Smooth muscle cell (in vitro differentiated cells): ENCODE results near the gene YIPF5. TPM values are rescaled to one million over a fixed set of nuclear protein-coding genes. Genes with fewer than 3 reads are reported as not detected.

ENCODE experiments used
- DNase-seq: peaks from one replicate; lab custom pipeline; 2025; ENCODE audit not compliant: unreplicated experiment; lab: John Stamatoyannopoulos, UW
- H2AFZ ChIP-seq: fragments of 200-600 bp; sonication (generic); 2 replicates; pipeline ENCODE4 v1.6.0; 2016; ENCODE audit warnings: antibody characterized with exemption, low read depth, mild to moderate bottlenecking
- H3F3A ChIP-seq: fragments of 200-600 bp; sonication (generic); 2 replicates; pipeline ENCODE4 v1.6.0; 2017; ENCODE audit warnings: antibody characterized with exemption, low read depth
- H3K27ac ChIP-seq: fragments of 200-600 bp; sonication (generic); 2 replicates; pipeline ENCODE4 v1.5.1; 2016; ENCODE audit warnings: low read depth, mild to moderate bottlenecking
- H3K27me3 ChIP-seq: fragments of 200-600 bp; sonication (generic); 2 replicates; pipeline ENCODE4 v1.6.1; 2016; ENCODE audit warnings: low read depth, mild to moderate bottlenecking
- H3K36me3 ChIP-seq: fragments of 200-600 bp; sonication (generic); 2 replicates; pipeline ENCODE4 v1.5.1; 2016; ENCODE audit warnings: low read depth
- H3K4me1 ChIP-seq: fragments of 200-600 bp; sonication (generic); 2 replicates; pipeline ENCODE4 v1.5.1; 2016; ENCODE audit warnings: low read depth
- H3K4me2 ChIP-seq: fragments of 200-600 bp; sonication (generic); 2 replicates; pipeline ENCODE4 v1.6.0; 2016; ENCODE audit warnings: mild to moderate bottlenecking
- H3K4me3 ChIP-seq: fragments of 200-600 bp; sonication (generic); 2 replicates; pipeline ENCODE4 v1.5.1; 2016; ENCODE audit warnings: mild to moderate bottlenecking
- H3K79me2 ChIP-seq: fragments of 200-600 bp; sonication (generic); 2 replicates; pipeline ENCODE4 v1.6.0; 2016; ENCODE audit warnings: low read depth, mild to moderate bottlenecking
- H3K9ac ChIP-seq: fragments of 200-600 bp; sonication (generic); 2 replicates; pipeline ENCODE4 v1.6.0; 2016; ENCODE audit warnings: low read depth
- H3K9me3 ChIP-seq: fragments of 200-600 bp; sonication (generic); replicated peaks from 2 replicates; pipeline ENCODE4 v1.5.1; 2016; ENCODE audit warnings: low read depth
- H4K20me1 ChIP-seq: fragments of 200-600 bp; sonication (generic); 2 replicates; pipeline ENCODE4 v1.6.0; 2016; ENCODE audit warnings: low read depth
- WGBS: methylation state at CpG from one replicate; pipeline ENCODE4 v1.1.7; 2016; ENCODE audit warnings: low lambda C conversion rate; 5-methylcytosine and 5-hydroxymethylcytosine counted together
- polyA plus RNA-seq: library from polyadenylated mRNA; unstranded; fragments of >200 nt; fragmentation: Nextera tagmentation; extraction: Ambion mirVana; gene quantifications from 2 replicates; pipeline ENCODE4 v1.2.1, GENCODE V29; 2016
- total RNA-seq: library from RNA; depleted of rRNA; stranded (reverse); fragments of >200 nt; gene quantifications from 2 replicates; pipeline ENCODE4 v1.2.3, GENCODE V29; 2014
- TF ChIP-seq, protein P1 (sequence below): fragments of 200-600 bp; sonication (generic); IDR thresholded peaks from 2 replicates; pipeline ENCODE4 v1.5.1; 2017; ENCODE audit warnings: borderline replicate concordance, mild to moderate bottlenecking, antibody characterized with exemption; ENCODE audit not compliant: insufficient read depth, poor library complexity, severe bottlenecking

The YIPF5 gene
- total and polyA plus RNA-seq, 2 experiments from 2014 or later: 192 to 215 TPM

DNA sequence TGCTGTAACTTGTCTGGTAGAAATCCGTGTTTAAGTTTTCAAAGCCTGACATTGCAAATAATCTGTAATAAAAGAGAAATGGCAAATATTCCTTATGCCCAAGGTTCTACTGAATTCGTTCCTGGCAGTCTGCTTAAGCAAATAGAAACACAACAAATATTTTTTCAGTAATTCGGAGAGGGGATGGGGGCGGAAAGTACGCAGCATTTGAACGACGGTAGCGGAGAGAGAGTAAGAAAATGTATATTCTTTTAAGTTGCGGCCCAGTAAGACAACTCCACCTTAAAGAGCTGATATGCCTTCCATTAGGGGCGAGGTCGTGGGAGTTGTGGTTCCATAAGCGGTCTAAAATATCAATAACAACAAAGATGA lies 569 bp downstream of the YIPF5 start:
- 8% methylated on average over 12 of the region's 12 CpGs for WGBS

GRCh38 chr5:144167998-144168397 lies 2.5 kb downstream of the YIPF5 start:
- H3F3A ChIP-seq: peaks cover 3% of the 10 kb centered on the region
- DNase-seq: no peak
- H3K27me3 ChIP-seq: no peaks in the 10 kb centered on the region
- H3K9ac ChIP-seq: peak overlapping the region; percentile 92
- TF ChIP-seq, protein P1, sequence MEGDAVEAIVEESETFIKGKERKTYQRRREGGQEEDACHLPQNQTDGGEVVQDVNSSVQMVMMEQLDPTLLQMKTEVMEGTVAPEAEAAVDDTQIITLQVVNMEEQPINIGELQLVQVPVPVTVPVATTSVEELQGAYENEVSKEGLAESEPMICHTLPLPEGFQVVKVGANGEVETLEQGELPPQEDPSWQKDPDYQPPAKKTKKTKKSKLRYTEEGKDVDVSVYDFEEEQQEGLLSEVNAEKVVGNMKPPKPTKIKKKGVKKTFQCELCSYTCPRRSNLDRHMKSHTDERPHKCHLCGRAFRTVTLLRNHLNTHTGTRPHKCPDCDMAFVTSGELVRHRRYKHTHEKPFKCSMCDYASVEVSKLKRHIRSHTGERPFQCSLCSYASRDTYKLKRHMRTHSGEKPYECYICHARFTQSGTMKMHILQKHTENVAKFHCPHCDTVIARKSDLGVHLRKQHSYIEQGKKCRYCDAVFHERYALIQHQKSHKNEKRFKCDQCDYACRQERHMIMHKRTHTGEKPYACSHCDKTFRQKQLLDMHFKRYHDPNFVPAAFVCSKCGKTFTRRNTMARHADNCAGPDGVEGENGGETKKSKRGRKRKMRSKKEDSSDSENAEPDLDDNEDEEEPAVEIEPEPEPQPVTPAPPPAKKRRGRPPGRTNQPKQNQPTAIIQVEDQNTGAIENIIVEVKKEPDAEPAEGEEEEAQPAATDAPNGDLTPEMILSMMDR: no peak
- peak overlapping the region; percentile 77 for H3K4me3 ChIP-seq
- H2AFZ ChIP-seq: no peak overlapping the region
- H3K27ac ChIP-seq: no peak overlapping the region
- H3K36me3 ChIP-seq: peaks cover 28% of the 10 kb centered on the region
- peak overlapping the region; percentile 100 for H3K4me2 ChIP-seq
- H3K79me2 ChIP-seq: peaks cover 63% of the 10 kb centered on the region
- 90% methylated on average over 3 of the region's 3 CpGs for WGBS
- H4K20me1 ChIP-seq: peaks cover 63% of the 10 kb centered on the region
- peaks cover 15% of the 10 kb centered on the region for H3K4me1 ChIP-seq
- no peaks in the 10 kb centered on the region for H3K9me3 ChIP-seq

More for the DNA sequence above, 569 bp downstream of the YIPF5 start:
- H3K79me2 ChIP-seq: peaks cover 53% of the 10 kb centered on the region
- no peak for DNase-seq
- H3K27ac ChIP-seq: peak overlapping the region; percentile 83
- H3K9ac ChIP-seq: peak overlapping the region; percentile 92
- H3K4me1 ChIP-seq: peaks cover 15% of the 10 kb centered on the region
- TF ChIP-seq, protein P1: no peak
- peak overlapping the region; percentile 100 for H3K4me2 ChIP-seq
- peaks cover 10% of the 10 kb centered on the region for H3K36me3 ChIP-seq
- no peaks in the 10 kb centered on the region for H3F3A ChIP-seq
- peaks cover 3% of the 10 kb centered on the region for H3K27me3 ChIP-seq
- H3K4me3 ChIP-seq: peak overlapping the region; percentile 77
- H3K9me3 ChIP-seq: no peaks in the 10 kb centered on the region
- H4K20me1 ChIP-seq: peaks cover 47% of the 10 kb centered on the region
- no peak overlapping the region for H2AFZ ChIP-seq

DNA sequence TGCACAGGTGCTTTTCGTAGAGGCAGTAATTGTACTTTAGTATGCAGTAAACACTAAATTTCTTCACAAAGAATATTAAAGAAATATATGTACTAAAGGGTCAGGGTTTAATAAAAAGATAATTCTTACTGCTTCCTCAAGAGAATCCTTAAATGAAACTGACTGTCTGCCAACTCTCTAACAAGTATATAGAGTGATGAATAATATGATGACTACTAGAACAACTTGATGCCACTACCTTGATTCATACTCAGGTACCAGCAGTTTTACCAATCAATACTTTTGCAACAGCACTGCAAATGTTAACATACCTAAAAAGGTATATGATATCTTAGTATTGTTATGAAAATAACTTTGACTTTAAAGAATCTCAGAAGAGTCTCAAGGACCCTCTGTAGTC lies 3.8 kb downstream of the YIPF5 start:
- Histone ChIP-seq H3K4me3 (peak overlapping the region; percentile 77), H3K9me3 (no peaks in the 10 kb centered on the region), H2AFZ (no peak overlapping the region), H3K79me2 (peaks cover 72% of the 10 kb centered on the region), H4K20me1 (peaks cover 74% of the 10 kb centered on the region), H3K36me3 (peaks cover 39% of the 10 kb centered on the region), H3F3A (peaks cover 3% of the 10 kb centered on the region), H3K4me1 (peaks cover 15% of the 10 kb centered on the region), H3K9ac (no peak overlapping the region), H3K27ac (no peak overlapping the region), H3K27me3 (no peaks in the 10 kb centered on the region), H3K4me2 (peak overlapping the region; percentile 100)
- DNase-seq: no peak
- TF ChIP-seq, protein P1: no peak
- WGBS: 100% methylated on average over 1 of the region's 1 CpG

DNA sequence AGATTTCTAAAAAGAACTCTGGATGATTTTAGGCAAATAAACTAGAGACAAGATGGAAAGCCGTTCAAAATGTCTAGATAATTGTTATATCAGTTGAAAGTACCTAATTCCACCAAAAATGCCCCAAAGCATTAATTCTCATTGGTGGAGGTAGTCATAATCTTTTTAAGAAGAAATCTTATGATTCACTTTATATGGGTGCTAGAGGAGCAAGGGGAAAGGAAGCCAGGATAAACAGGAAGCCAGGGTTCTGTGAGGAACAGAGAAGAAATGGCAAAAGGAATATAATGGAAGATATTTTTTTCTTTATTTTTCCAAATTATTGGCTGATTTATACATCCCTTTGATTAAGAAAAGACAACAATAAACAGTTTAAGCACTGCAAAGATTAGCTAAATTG lies 7.8 kb downstream of the YIPF5 start:
- peaks cover 59% of the 10 kb centered on the region for H3K36me3 ChIP-seq
- DNase-seq: no peak
- H2AFZ ChIP-seq: no peak overlapping the region
- peaks cover 87% of the 10 kb centered on the region for H4K20me1 ChIP-seq
- TF ChIP-seq, protein P1: no peak
- peaks cover 8% of the 10 kb centered on the region for H3K4me1 ChIP-seq
- no peak overlapping the region for H3K4me2 ChIP-seq
- no peak overlapping the region for H3K9ac ChIP-seq
- peaks cover 46% of the 10 kb centered on the region for H3K79me2 ChIP-seq
- H3K9me3 ChIP-seq: no peaks in the 10 kb centered on the region
- no peak overlapping the region for H3K4me3 ChIP-seq
- 97% methylated on average over 1 of the region's 1 CpG for WGBS
- no peak overlapping the region for H3K27ac ChIP-seq
- H3K27me3 ChIP-seq: no peaks in the 10 kb centered on the region
- H3F3A ChIP-seq: peaks cover 3% of the 10 kb centered on the region
